ENCODE data around the gene SECTM1.
A peak's percentile ranks its signal among the peaks of the same experiment; 100 is the strongest.

SECTM1 gene

DNA sequence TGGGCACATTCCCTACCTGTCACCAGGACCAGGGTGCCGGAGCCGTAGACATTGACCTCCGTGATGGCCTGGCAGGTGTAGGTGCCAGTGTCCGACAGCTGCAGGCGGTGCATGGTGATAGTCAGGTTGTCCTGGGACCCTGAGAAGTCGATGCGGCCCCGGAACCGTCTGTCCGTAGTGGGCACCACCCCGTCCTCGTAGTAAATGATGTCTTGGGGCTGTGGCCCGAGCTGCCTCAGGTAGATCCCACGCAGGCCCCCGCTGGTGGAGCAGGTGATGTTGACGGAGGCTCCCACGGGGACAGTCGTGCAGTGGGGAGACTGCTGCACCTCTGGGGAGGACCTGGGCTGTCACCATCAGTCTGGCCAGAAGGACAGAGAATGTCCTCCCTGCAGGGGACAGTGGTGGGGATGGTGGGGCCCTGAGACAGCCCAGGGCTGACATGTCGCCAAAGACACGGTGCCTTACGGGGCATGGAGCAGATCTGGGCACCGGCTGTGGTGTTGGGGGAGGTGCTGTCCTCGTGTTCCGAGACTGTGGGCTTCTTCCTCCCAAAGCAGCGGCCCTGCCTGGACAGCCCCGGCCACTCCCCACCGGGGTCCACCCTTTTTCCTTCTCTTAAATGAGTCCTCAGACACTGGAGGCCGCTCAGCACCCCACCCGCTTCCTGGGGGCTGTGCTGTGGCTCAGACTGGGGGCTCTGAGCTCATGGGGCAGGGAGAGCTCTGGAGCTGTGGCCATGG, 16.7 kb downstream of the SECTM1 start:
- DNase-seq (ENCODE audit: low read depth in 2 of 3, low spot score in 1 of 3), result no peak

DNA sequence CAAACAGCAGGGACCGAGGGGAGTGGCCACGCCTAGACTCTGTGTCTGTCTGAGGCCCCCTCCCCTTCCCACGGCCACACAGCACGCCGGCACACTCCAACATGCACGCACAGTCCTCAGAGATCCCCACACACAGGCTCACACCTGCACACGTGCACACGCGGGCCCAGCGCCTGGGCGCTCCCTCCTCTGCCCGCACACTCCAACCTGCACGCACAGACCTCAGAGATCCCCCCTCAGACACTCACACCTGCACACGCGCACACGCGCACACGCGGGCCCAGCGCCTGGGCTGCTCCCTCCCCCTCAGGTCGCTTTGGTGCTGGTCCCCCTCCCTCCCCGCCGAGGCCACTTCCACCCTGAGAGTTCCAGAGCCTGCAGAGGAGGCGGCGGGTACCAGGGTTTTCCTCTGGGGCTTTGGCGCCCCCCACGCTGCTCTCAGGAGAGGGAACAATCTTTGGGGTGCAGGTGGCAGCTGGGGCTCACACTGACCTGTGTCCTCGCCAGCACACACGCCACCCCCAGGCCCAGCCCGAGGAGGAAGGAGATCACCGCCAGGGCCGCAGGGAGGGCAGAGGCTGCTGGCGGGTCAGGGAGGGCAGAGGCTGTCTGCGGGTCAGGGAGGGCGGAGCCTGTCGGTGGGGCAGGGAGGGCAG, 17.7 kb downstream of the SECTM1 start:
- no peak for DNase-seq (ENCODE audit: low read depth in 2 of 3, low spot score in 1 of 3)

DNA sequence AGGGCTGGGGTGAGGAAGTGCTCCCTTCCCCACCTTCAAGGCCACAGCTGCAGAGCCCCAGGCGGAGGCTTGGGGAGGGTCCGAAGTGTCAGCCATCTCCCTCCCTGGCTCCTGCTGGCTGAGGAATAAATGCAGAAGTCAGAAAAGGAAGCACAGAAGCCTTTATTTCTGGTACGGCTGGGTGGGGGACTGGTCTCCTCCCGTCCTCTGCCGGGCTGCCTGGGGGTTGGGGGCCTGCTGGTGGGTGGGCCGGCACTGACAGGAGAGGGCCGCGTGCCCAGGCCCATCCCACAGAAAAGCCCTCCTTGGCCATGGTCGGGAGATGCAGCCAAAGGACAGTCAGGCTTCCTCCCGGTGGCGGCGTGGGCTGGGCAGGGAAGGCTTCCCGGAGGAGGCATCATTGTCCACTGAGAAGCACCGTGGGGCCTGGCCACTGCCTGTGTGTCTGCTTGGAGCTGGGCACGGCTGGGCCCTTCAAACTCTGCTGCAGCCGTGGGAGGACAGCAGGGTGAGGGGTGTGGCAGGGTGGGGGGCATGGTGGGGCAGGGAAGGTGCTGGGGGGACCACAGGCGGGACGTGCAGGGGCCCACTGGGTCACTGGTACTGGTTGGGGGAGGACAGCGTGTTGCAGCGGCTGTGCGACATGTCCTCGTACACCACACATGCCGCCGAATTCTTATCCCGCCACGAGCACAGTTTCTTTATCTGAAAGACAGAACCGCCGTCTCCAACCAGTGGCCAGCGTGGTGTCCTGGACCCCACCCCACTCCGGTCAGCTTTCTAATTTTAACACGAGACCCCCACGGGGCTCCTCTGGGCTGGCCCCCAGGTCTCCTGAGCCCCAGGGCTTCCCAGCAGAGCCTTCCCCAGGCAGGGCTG, 18.6 kb downstream of the SECTM1 start:
- DNase-seq (ENCODE audit: low read depth in 2 of 3, low spot score in 1 of 3), result no peak

DNA sequence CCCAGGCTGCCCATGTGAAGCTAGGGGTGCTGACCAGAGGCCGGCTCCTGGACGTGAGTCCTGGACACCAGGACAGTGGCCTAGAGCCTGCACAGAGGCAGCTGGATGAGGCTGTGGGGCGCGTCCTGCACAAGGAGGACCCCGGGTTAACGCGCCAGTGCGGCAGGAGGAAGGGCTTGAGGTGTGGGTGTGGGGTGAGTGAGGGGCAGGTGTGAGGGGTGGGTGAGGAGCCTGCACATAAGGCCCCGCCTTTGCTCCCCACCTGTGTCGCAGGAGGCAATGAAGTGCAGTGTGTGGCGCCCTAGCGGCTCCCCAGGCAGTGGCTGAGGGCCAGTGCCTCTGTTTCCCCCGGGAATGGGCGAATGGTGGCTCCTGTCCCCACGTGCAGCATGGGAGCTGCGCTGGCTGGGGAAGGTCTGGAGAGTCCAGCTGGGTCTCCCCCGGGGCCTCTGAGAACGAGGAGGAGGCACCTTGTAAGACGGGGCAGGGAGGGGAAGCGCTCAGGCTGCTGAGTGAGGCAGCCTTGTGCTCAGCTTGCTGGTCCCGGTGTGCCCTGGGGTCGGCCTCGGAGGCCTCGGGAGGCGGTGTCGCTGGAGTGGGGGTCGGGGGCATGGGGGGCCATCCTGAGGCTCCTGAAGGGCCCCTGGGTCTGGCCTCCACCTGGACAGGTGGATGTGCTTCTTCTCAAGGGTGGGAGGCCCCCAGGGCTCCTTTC, 19.4 kb downstream of the SECTM1 start:
- DNase-seq (ENCODE audit: low read depth in 2 of 3, low spot score in 1 of 3), result no peak

DNA sequence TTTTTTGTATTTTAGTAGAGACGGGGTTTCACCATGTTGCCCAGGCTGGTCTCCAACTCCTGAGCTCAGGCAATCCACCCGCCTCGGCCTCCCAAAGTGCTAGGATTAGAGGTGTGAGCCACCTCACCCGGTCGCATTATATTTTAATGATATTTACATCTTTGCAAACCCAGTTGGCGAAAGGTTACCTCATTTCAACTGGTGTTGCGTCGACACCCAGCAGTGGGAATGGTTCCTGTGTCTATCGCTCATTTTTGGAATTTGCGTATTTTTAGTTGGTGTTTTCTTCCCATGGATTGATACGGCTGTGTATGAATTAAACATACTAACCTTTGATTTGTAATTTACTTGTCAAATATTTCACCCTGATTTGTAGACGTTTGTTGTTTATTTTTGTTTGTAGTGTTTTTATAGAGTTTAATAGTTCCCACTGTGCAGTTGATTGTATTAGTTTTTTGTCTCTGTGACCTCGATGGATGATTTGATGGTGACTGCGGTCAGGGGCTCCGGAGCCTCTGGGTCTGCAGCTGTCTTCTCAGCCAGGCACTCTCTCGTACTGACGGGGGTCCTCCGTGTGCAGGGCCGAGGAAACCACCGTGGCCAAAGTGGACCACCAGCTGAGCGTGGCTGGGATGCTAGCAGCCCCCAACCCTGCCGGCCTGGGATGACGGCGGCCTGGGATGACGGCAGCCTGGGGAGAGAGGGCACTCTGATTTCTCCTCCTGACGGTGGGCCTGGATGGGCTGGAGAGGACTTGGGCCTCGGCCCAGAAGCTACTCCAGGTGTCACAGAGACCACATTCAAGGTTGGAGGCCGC, 20.2 kb downstream of the SECTM1 start:
- DNase-seq (ENCODE audit: low read depth in 2 of 3, low spot score in 1 of 3), result no peak

DNA sequence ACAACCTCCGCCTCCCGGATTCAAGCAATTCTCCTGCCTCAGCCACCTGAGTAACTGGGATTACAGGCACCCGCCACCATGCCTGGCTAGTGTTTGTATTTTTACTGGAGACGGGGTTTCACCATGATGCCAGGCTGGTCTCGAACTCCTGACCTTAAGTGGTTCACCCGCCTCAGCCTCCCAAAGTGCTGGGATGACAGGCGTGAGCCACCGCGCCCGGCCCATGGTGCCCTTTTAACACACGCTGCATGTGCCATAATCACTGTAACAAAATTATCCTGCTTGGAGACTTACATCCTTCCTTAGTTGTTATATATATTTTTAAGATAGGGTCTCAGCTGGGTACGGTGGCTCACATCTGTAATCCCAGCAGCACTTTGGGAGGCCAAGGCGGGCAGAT, 21.6 kb downstream of the SECTM1 start:
- no peak for DNase-seq (ENCODE audit: low read depth in 2 of 3, low spot score in 1 of 3)

DNA sequence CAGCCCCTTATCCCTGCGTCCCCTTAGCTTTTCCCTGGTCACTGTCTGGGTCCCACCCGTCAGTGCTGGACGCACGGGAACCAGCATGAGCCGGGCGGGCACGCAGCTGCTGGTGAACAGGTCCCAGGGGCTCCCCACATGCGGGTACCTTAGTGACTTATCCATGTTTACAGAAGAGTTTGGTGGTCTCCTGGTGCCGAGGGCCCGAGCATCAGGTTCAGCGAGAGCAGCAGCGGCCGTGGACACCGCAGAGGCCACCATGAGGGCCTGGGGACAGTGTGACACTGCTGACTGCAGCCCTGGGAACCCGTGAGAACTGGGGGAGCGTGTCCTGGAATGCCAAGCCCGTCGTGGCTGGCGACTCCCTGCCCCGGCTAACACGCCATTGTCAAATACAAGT, 22.7 kb downstream of the SECTM1 start:
- DNase-seq (ENCODE audit: low read depth in 2 of 3, low spot score in 1 of 3), result no peak

DNA sequence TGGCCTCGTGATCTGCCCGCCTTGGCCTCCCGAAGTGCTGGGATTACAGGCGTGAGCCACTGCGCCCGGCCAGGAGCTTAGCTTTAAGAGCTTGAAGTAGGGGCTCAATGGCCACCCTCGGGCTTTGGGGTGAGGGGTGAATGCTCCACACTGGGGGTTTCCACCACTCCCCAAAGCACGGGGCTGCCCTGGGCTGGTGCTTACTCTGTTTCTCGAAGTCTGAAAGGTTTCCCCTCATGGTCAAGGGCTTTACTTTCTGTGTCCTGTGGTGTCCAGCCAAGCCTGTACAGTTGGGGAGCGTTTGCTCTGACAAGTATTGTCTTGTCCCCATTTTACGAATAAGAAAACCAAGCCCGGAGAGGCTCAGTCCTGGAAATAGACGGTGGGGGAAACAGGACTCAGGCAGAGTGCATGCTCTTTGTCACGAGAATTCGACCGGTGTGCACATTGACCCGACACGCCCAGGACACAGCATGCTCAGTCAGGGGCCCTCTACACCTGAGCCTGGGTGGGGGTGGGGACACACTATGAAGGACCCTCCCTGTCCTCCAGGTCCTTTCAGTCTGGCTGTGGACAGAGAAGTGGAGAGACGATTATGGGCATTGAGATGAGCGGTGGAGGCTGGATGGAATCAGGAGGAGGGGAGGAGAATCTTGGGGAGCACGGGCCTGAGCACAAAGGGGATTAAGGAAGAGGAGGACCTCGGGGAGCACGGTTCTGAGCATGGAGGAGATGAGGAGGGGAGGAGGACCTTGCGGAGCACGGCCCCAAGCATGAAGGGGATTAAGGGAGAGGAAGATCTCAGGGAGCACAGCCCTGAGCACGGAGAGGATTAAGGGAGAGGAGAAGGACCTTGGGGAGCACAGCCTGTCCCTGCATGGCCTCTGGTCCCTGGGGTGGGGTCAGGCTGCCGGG, 23.7 kb downstream of the SECTM1 start:
- no peak for DNase-seq (ENCODE audit: low read depth in 2 of 3, low spot score in 1 of 3)

DNA sequence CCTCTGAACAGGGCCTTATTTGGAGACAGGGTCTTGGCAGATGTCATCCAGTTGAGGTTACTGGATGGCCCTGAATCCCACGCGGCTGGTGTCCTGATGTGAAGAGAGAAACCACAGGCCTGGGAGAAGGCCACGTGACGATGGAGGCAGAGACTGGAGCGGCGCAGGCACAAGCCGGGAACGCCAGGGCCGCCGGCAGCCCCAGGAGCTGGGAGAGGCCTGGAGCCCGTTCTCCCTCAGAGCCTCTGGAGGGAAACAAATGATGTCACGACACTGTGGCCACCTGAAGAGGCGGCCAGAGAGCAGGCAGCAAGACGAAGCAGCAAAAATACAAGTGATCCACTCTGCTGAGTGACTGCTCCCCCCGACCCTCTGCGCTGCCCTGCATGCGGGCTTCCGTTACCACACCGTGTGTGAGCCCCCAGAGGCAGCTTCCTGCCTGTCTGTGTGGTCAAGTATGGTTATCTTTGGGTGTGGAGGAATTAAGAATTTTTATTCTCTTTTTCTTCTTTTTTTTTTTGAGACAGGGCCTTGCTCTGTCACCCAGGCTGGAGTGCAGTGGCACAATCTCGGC, 27.8 kb downstream of the SECTM1 start:
- DNase-seq (ENCODE audit: low read depth in 2 of 3, low spot score in 1 of 3), result no peak

DNA sequence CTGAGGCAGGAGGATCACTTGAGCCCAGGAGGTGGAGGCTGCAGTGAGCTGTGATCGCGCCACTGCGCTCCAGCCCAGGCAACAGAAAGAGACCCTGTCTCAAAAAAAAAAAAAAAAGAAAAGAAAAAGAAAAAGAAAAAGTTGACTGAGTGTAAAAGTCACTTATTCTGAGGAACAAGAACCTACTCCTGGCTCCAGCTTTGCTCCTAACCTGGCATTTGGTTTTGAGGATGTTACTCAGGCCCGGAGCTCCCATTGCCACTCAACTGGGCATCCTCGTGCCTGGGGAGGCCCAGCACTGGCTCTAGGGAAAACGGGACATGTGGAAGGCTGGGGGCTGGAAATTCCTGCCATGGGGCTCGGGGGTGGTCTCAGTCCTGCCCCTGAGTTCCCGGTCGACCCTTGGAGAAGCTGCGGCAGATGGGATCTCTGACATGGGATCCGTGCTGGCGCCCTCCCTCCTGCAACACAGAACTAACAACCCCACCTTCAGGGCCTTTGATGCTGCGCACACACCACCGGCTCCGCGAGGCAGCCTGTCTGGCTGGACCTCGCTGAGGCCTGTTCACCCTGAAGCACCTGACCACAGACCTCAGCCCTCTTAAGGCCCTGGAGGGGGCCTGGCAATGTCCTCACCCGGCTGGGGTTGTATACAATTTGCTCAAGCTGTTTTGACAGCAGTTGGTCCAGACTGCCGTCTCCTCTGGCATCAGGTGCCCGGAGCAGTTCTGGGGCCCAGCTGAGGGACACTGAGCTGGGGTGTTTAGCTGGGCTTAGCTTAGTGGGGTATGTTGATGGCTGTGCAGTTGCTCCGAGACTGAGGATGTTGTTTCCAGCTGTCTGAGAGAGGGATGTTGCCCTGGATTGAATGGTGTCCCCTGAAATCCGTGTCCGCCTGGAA, 28.5 kb downstream of the SECTM1 start:
- DNase-seq (ENCODE audit: low read depth in 2 of 3, low spot score in 1 of 3), result no peak

DNA sequence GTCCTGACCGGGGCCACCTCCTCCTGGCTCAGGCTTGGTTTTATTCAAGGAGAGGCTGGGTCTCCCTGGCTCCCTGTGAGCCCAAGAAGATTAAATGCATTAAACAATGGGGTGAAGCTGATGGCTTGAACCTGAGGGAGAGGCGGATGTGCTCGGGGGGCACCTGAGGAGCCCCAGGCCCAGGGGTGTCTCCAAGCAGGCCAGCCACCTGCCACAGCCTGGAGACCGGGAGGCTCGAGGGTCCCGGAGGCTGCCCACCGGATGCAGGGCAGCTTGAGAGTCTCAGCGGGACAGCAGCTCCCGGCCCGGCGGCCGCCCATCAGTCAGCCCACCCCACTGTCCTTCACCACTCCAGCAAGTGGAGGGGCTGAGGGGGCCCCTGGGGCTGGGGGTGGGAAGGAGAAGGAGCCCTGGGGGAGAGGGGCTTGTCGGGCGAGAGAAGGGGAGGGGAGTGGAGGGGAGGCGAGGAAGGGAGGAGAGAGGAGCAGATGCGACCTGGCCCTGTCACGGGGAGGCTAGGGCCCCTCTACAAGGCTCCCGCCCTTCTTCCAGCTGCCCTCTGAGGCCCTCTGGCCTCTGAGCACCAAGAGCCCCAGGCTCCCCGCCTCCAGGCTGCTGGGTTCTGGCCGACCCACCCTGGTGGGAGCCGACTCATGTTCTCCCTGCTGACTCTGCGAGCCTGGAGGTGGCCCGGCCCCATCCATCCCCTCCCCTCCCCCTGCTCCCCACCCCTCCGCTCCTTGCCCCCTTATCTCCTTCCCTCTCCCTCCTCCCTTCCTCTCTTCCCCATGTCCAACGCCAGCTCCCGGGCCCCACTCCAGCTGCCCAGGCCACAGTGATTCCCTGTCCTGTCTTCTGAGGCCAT, 29.4 kb downstream of the SECTM1 start:
- no peak for DNase-seq (ENCODE audit: low read depth in 2 of 3, low spot score in 1 of 3)

DNA sequence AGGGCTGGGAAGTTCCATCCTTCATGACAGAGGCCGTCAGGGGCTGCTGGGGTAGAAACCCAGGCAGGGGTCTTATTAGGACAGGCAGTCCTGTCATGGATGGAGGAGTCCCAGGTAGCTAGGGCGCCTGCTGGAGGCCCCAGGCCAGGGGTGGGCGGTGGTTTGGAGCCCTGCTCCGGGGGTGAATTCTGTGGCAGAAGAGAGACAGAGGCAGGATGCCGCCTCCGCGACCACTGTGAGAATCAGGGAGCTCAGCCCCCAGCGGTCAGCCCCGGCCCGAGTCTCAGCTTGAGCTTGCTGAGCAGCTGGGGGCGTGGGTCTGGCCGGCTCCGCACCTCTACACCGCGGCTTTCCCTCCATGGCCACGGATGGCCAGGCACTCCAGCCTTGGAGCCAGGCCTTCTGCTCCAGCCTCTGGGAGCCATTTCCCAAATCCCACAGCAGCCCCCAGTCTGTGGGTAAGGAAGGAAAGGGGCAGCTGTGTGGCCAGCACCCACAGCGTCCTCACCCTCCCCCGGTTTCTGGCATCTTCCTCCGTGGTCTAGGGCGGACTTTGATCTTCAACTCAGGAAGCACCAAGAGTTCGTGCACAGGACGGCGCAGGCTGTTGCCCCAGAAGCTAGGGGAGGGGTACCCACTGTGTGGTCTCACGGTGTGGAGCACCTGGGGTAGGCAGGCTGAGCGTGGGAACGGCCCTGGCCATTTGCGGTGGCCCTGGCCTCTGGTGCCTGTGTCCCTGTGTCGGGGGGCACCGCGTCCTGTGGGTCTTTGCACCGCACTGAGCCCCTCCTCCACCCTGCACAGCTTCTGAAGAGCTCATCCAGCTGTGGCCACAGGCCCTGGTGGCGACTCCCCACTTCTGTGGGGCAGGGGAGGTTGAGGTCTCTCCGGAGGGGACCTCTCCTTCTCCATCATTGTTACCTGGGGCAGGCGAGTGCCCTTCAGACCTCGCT, 30.3 kb downstream of the SECTM1 start:
- DNase-seq (ENCODE audit: low read depth in 2 of 3, low spot score in 1 of 3), result no peak

DNA sequence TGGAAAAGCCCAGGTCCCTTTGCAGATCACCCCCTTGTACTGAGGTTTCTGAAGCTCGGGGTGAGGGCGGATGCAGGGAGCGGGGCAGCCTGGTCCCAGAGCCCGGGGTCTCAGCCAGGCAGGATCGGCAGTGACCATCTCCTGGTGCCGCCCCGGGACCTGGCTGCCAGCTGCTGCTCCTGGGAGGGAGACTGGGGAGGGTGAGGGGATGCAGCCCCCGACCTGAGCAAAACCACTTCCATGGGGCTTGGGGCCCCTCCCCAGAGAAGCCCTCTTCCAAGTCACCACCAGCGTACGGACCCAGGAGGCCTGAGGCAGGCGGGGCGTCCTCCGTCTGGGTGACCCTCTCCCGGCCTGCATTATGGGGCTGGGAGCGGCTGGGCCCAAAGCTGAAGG, 31.0 kb downstream of the SECTM1 start:
- no peak for DNase-seq (ENCODE audit: low read depth in 2 of 3, low spot score in 1 of 3)

DNA sequence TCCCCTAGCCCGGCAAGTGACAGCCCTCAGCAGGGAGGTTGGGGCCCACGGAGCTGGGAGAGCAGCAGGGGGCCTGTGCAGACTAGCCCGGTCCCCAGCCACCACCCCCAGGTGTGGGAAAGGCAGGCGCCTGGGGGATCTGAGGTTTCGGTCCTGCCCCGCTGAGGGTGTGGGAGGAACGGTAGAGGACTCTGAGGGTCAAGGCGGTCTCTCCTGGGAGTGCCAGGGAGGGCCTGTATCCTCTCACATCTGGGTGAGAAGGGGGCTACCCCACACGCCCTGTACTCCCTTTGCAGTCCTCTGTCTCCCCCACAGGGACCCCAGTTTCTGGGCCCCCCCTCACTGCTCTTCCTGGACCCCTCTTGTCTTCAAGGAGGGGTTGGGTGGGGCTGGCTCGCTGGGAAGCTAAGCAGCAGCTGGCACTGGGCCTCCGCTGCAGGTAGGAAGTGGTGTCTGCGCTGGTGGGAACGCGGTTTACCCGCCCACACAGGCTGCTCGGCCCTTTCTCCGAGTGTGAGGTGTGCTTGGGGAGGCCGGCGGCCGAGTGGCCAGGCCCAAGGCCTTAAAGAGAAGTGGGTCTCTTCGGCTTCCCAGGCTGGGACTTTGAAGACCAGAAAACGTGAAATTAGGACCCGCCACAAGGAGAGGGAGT, 31.5 kb downstream of the SECTM1 start:
- peak in 1 of 3 donors; percentile 62 for DNase-seq (ENCODE audit: low read depth in 2 of 3, low spot score in 1 of 3)

DNA sequence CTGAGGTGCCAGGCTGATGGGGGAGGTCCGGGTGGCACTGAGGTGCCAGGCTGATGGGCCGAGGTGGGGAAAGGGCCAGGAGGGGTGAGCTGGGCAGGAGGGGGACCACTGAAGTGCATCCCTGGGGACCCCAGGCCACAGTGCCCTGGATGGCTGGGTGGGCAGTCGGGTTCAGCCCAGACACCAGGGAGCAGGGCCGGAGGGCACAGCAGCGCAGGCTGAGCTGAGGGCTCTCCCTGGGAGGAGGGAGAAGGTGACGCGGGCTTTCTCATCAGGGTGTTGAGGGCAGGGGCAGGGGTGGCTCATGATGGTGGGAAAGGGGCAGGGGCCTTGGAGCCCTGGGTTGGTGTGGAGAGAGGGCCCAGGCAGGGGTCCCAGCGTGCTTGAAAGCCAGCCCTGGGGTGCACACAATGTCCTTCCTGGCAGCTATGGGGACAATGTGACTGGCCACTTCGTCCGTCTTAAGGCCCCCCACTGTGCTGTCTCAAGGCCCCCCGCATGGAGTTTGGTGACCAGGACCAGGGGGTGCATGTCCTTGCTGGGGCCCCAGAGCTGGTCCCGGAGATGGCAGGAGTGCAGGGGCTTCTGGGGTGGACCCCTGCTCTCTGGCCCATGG, 32.2 kb downstream of the SECTM1 start:
- DNase-seq (ENCODE audit: low read depth in 2 of 3, low spot score in 1 of 3), result no peak
